Activated CD4-positive, alpha-beta memory T cell treated with anti-CD3 and anti-CD28 coated beads for 36 hours (primary cell): Measurements from ENCODE around the gene SERGEF. TPM values are rescaled to one million over a fixed set of nuclear protein-coding genes. Genes with fewer than 3 reads are reported as not detected.
"Not testable (repeated sequence)": the region's sequence is repeated elsewhere in the genome, so short reads cannot be mapped to it uniquely, and the experiment has no call there.

ENCODE experiments used
- CTCF ChIA-PET: fragments of 350-600 bp; sonication (Branson Sonifier 250); formaldehyde crosslinking; loops from one replicate; lab custom pipeline; 2021; ENCODE audit warnings: antibody characterized with exemption, inconsistent platforms; lab: Charles Lee
- POLR2A ChIA-PET: fragments of 350-600 bp; sonication (Branson Sonifier 250); formaldehyde crosslinking; loops from one replicate; lab custom pipeline; 2021; ENCODE audit warnings: antibody characterized with exemption; lab: Charles Lee
- DNase-seq: peaks from one replicate; pipeline ENCODE4 v3.0.0-alpha.2; 2020
- H3K27ac Mint-ChIP-seq: one replicate; pipeline ENCODE4 v1.8.0; 2021; ENCODE audit warnings: mixed read lengths
- H3K27me3 Mint-ChIP-seq: one replicate; pipeline ENCODE4 v1.8.0; 2021; ENCODE audit warnings: mixed read lengths
- H3K36me3 Mint-ChIP-seq: one replicate; pipeline ENCODE4 v1.8.0; 2021; ENCODE audit warnings: mixed read lengths
- H3K4me1 Mint-ChIP-seq: one replicate; pipeline ENCODE4 v1.8.0; 2021; ENCODE audit warnings: low read depth, mixed read lengths
- H3K4me3 Mint-ChIP-seq: one replicate; pipeline ENCODE4 v1.8.0; 2021; ENCODE audit warnings: mild to moderate bottlenecking, mixed read lengths
- H3K9me3 Mint-ChIP-seq: one replicate; pipeline ENCODE4 v1.8.0; 2021; ENCODE audit warnings: mixed read lengths
- intact Hi-C: fragments of 100-400 bp; cut with micrococcal nuclease; formaldehyde crosslinking; loops from one replicate; pipeline ENCODE4 v1.15.1; 2023
- total RNA-seq, 2 experiments: library from RNA; stranded (reverse); gene quantifications; one replicate each; pipeline ENCODE4 v1.2.3, GENCODE V29; 2021

The SERGEF gene
- total RNA-seq, 2 experiments from 2014 or later = 42.7 to 44.2 TPM

DNA sequence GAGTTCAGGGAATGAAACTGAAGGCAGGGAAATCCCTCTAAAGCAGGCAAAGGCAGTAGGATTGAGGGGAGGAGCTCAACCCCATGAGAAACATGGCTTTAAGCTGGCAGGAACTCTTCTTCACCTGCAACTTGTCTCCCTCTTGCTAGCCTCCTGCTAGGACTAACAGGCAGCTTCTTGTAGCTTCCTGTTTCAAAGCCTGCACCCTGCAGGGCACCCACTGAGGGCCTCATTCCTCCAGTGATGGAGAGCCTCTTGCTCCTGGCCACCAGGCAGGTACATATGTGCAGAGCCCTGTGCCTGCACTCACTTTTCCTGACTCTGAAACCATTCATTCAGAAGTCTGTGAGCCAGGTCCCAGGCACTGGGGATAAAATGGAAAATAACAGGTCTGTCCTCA lies 137.0 kb downstream of the SERGEF start:
- no peak for DNase-seq
- Mint-ChIP-seq H3K27me3 (no peaks in the 10 kb centered on the region), H3K4me1 (no peaks in the 10 kb centered on the region), H3K9me3 (no peaks in the 10 kb centered on the region), H3K4me3 (no peak overlapping the region), H3K36me3 (peaks cover 22% of the 10 kb centered on the region), H3K27ac (no peak overlapping the region)
- intact Hi-C loops = no loop called here
- ChIA-PET CTCF (no interaction called here), POLR2A (no interaction called here)

GRCh38 chr11:17873586-17873985 lies 139.3 kb downstream of the SERGEF start:
- intact Hi-C loops = no loop called here
- ChIA-PET CTCF (interaction anchor here (1.5 kb wide), 1 partner anchor 9 kb away, joined by 7 read pairs; no protein-coding TSS in a partner anchor), POLR2A (no interaction called here)
- no peak for DNase-seq
- no peak overlapping the region for H3K4me3 Mint-ChIP-seq
- no peaks in the 10 kb centered on the region for H3K27me3 Mint-ChIP-seq
- H3K9me3 Mint-ChIP-seq = peaks cover under 1% of the 10 kb centered on the region
- peaks cover 39% of the 10 kb centered on the region for H3K36me3 Mint-ChIP-seq
- H3K27ac Mint-ChIP-seq = no peak overlapping the region
- no peaks in the 10 kb centered on the region for H3K4me1 Mint-ChIP-seq

GRCh38 chr11:17868398-17868797 lies 144.4 kb downstream of the SERGEF start:
- H3K36me3 Mint-ChIP-seq = peaks cover 42% of the 10 kb centered on the region
- CTCF ChIA-PET = not testable (repeated sequence)

GRCh38 chr11:17867341-17867740 lies 145.5 kb downstream of the SERGEF start:
- H3K4me1 Mint-ChIP-seq = no peaks in the 10 kb centered on the region
- POLR2A ChIA-PET = no interaction called here
- H3K27me3 Mint-ChIP-seq = no peaks in the 10 kb centered on the region
- H3K27ac Mint-ChIP-seq = no peak overlapping the region
- intact Hi-C loops = no loop called here
- no peak overlapping the region for H3K4me3 Mint-ChIP-seq
- DNase-seq = no peak
- CTCF ChIA-PET = no interaction called here
- H3K9me3 Mint-ChIP-seq = peaks cover 2% of the 10 kb centered on the region
- peaks cover 35% of the 10 kb centered on the region for H3K36me3 Mint-ChIP-seq

More at GRCh38 chr11:17868398-17868797, 144.4 kb downstream of the SERGEF start:
- H3K9me3 Mint-ChIP-seq, intact Hi-C loops, DNase-seq, POLR2A ChIA-PET, H3K27ac Mint-ChIP-seq, H3K4me1 Mint-ChIP-seq, H3K4me3 Mint-ChIP-seq, H3K27me3 Mint-ChIP-seq: not testable (repeated sequence)

DNA sequence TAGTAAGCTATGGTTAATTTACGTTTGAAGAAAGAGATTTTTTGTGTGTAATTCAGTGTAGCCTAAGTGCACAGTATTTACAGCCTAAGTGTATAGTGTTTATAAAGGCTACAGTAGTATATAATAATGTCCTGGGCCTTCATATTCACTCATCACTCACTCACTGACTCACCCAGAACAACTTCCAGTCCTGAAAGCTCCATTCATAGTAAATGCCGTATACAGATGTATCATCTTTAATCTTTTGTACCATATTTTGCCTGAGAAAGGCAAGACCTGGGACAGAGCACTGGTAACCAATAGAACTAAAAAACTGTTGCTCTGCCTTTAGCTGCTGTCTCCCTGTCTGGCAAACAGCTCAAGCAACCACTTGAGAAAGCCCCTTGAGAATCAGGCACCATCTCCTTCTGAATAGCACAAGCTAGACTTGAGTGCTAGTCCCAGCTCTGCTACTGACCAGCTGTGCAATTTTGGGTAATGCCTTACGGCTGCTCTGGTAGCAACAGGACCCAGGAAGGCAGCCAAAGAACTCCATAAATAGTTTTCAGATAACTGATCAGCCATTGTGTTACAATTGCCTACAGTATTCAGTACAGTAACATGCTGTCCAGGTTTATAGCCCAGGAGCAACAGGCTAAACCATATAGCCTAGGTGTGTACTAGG lies 146.9 kb downstream of the SERGEF start:
- DNase-seq = no peak
- CTCF ChIA-PET = interaction anchor here (0.7 to 1.8 kb wide), 3 partner anchors 8 to 135 kb away, joined by 3 to 7 read pairs (median 4); no protein-coding TSS in a partner anchor
- Mint-ChIP-seq H3K9me3 (peaks cover 2% of the 10 kb centered on the region), H3K4me3 (no peak overlapping the region), H3K4me1 (no peaks in the 10 kb centered on the region), H3K36me3 (peaks cover 31% of the 10 kb centered on the region), H3K27ac (no peak overlapping the region), H3K27me3 (no peaks in the 10 kb centered on the region)
- POLR2A ChIA-PET = no interaction called here
- intact Hi-C loops = no loop called here

DNA sequence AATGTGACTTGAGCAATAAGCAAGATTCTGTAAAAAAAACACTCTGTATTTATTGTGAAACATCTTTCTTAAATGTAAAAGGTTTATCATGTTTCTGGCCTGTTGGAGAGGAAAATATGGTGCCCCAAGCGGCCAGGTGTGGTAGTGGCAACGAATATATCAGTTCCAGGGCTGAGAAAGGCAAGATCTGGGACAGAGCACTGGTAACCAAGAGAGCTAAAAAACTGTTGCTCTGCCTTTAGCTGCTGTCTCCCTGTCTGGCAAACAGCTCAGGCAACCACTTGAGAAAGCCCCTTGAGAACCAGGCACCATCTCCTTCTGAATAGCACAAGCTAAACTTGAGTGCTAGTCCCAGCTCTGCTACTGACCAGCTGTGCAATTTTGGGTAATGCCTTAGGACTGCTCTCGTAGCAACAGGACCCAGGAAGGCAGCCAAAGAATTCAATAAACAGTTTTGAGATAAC lies 148.3 kb downstream of the SERGEF start:
- ChIA-PET CTCF (interaction anchor here (0.8 to 1.8 kb wide), 7 partner anchors 9 to 114 kb away, joined by 4 to 7 read pairs (median 4); no protein-coding TSS in a partner anchor), POLR2A (no interaction called here)
- intact Hi-C loops = no loop called here
- H3K4me3 Mint-ChIP-seq = no peak overlapping the region
- peaks cover 26% of the 10 kb centered on the region for H3K36me3 Mint-ChIP-seq
- DNase-seq = peak; percentile 30
- no peaks in the 10 kb centered on the region for H3K27me3 Mint-ChIP-seq
- no peak overlapping the region for H3K27ac Mint-ChIP-seq
- H3K4me1 Mint-ChIP-seq = no peaks in the 10 kb centered on the region
- peaks cover 2% of the 10 kb centered on the region for H3K9me3 Mint-ChIP-seq

DNA sequence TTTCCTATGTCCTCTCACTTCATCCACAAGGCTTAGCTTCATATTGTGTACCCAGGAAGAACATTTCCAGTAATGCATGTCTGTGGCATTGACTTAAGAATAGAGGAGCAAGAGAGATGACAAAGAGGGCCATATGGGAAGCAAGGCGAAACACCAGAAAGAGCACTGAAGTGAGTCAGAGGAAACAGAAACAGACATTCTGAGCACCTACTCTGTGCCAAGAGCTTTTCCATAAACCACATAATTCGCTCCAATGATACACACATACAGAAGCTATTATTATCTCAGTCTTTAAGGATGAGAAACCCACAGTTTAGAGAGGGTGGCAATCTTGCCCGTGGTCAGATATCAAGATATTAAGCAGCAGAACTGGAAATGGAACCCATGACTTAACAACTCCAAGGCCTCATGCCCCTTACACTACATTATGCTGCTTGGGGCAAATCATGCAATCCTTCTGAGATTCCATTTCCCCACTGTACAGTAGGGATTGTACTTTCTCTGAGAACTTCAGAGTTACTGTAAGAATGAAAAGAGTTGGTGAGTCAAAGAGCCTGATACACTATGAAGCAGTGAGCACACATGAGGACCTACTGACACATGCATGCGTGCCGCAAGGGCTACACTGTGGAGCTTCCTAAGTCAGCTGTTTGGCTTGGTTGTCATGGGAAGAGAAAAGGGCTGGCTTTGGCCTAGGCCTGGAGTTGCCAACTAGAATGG lies 151.7 kb downstream of the SERGEF start:
- Mint-ChIP-seq H3K9me3 (no peaks in the 10 kb centered on the region), H3K4me1 (no peaks in the 10 kb centered on the region), H3K4me3 (no peak overlapping the region), H3K36me3 (peaks cover 19% of the 10 kb centered on the region), H3K27me3 (no peaks in the 10 kb centered on the region), H3K27ac (no peak overlapping the region)
- intact Hi-C loops = no loop called here
- POLR2A ChIA-PET = no interaction called here
- CTCF ChIA-PET = interaction anchor here (1.2 kb wide), 2 partner anchors 10 to 20 kb away, joined by 3 to 5 read pairs; no protein-coding TSS in a partner anchor
- DNase-seq = no peak

GRCh38 chr11:17859552-17859951 lies 153.3 kb downstream of the SERGEF start:
- H3K4me1 Mint-ChIP-seq = no peaks in the 10 kb centered on the region
- ChIA-PET POLR2A (no interaction called here), CTCF (no interaction called here)
- no peak overlapping the region for H3K27ac Mint-ChIP-seq
- H3K9me3 Mint-ChIP-seq = no peaks in the 10 kb centered on the region
- H3K4me3 Mint-ChIP-seq = no peak overlapping the region
- peaks cover 19% of the 10 kb centered on the region for H3K36me3 Mint-ChIP-seq
- H3K27me3 Mint-ChIP-seq = no peaks in the 10 kb centered on the region
- intact Hi-C loops = no loop called here
- no peak for DNase-seq

DNA sequence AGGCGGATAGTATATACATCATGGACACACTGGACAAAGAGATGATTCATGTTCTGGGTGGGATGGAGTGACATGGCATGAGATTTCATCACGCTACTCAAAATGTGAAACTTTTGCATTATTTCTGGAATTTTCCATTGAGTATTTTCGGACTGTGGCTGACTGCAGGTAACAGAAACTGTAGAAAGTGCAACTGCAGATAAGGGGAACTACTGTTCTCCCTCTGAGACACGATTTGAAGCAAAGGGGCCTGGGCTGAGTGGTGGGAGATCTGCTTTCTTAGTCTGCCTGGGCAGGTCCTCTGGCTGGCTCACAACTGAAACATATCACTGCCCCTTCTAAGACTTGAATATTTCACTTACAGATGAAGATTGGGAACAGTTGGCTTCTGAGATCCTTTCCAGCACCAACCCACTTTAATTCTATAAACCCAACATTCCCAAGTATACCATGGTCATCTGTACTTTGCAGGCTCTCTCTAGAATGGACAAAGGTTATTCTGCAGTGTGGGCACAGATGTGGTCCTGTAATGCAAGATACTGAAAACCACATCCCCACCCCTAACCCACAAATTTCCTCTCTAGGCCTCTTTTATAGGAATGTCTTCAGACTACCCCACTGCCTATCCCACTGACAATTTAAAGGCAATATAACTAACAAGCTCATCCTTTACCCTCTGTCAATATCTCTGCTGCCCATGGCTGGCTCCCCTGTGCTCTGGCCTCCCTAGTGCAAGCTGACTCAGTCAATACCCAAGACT lies 157.1 kb downstream of the SERGEF start:
- Mint-ChIP-seq H3K27me3 (no peaks in the 10 kb centered on the region), H3K9me3 (no peaks in the 10 kb centered on the region), H3K27ac (no peak overlapping the region), H3K36me3 (peaks cover 18% of the 10 kb centered on the region), H3K4me1 (no peaks in the 10 kb centered on the region), H3K4me3 (no peak overlapping the region)
- CTCF ChIA-PET = no interaction called here
- POLR2A ChIA-PET = no interaction called here
- no peak for DNase-seq
- intact Hi-C loops = no loop called here

DNA sequence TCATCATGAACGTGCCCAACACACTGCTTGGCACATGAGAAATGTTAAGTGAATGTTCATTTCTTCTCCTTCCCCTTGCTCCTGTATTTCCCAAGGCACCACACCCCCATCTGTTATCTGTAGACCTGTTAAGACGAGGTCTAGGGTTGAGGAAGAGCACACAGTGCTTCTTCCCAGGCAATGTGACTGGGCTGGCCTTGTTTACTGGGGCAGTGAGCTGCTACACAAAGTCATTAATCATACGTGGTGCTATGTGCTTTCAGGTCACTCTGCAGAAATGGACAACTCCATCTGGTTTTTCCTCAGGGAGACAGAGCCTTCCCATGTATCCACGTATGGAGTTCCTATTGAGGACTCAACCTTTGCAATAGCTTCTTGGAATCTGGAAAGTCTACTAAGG lies 159.6 kb downstream of the SERGEF start:
- no peak for DNase-seq
- Mint-ChIP-seq H3K4me3 (no peak overlapping the region), H3K36me3 (peaks cover 8% of the 10 kb centered on the region), H3K4me1 (no peaks in the 10 kb centered on the region), H3K9me3 (no peaks in the 10 kb centered on the region), H3K27ac (no peak overlapping the region), H3K27me3 (no peaks in the 10 kb centered on the region)
- CTCF ChIA-PET = no interaction called here
- intact Hi-C loops = no loop called here
- POLR2A ChIA-PET = no interaction called here

GRCh38 chr11:17852246-17852645 lies 160.6 kb downstream of the SERGEF start:
- DNase-seq = no peak
- POLR2A ChIA-PET = no interaction called here
- H3K27ac Mint-ChIP-seq = no peak overlapping the region
- no peaks in the 10 kb centered on the region for H3K4me1 Mint-ChIP-seq
- intact Hi-C loops = no loop called here
- H3K4me3 Mint-ChIP-seq = no peak overlapping the region
- H3K27me3 Mint-ChIP-seq = no peaks in the 10 kb centered on the region
- CTCF ChIA-PET = interaction anchor here (2.2 kb wide), 1 partner anchor 12 kb away, joined by 6 read pairs; no protein-coding TSS in a partner anchor
- H3K36me3 Mint-ChIP-seq = peaks cover 6% of the 10 kb centered on the region
- H3K9me3 Mint-ChIP-seq = no peaks in the 10 kb centered on the region

GRCh38 chr11:17851697-17852096 lies 161.2 kb downstream of the SERGEF start:
- Mint-ChIP-seq H3K4me1 (no peaks in the 10 kb centered on the region), H3K9me3 (no peaks in the 10 kb centered on the region), H3K27ac (no peak overlapping the region), H3K4me3 (no peak overlapping the region), H3K27me3 (no peaks in the 10 kb centered on the region), H3K36me3 (peaks cover 5% of the 10 kb centered on the region)
- CTCF ChIA-PET = interaction anchor here (1.5 to 2.2 kb wide), 2 partner anchors 9 to 12 kb away, joined by 5 to 6 read pairs; no protein-coding TSS in a partner anchor
- intact Hi-C loops = no loop called here
- POLR2A ChIA-PET = no interaction called here
- no peak for DNase-seq
